22Rv1 (cell line): ENCODE data around the gene SPAG17.

ENCODE experiments used
- H3K27ac ChIP-seq: fragments of 450-650 bp; 2 replicates; pipeline ENCODE4 v1.5.1; 2017
- CTCF ChIP-seq: fragments of 450-650 bp; IDR thresholded peaks from 2 replicates; pipeline ENCODE4 v1.5.1; 2017; ENCODE audit warnings: mild to moderate bottlenecking
- ZFX ChIP-seq: fragments of 450-650 bp; IDR thresholded peaks from 2 replicates; pipeline ENCODE4 v1.6.1; 2017; ENCODE audit warnings: antibody characterized with exemption, borderline replicate concordance

SPAG17 gene

GRCh38 chr1:118185084-118185832 lies at the start of gene SPAG17:
SPAG17 (minus strand) TSS chr1:118185228; CDS start chr1:118185157, 71 bp downstream.
- peak within 1 kb of the TSS; percentile 33 for H3K27ac ChIP-seq
- no peak for TF ChIP-seq ZFX
- TF ChIP-seq CTCF: peak; percentile 39; the same call in 1 of the 2 replicates

GRCh38 chr1:118225471-118225870 lies 40.4 kb upstream of the SPAG17 start:
- TF ChIP-seq ZFX (no peak), CTCF (no peak)
- H3K27ac ChIP-seq: no peak overlapping the region

GRCh38 chr1:118223426-118223825 lies 38.4 kb upstream of the SPAG17 start:
- TF ChIP-seq CTCF: peak; percentile 28
- TF ChIP-seq ZFX: no peak
- no peak overlapping the region for H3K27ac ChIP-seq

GRCh38 chr1:118219438-118219837 lies 34.4 kb upstream of the SPAG17 start:
- TF ChIP-seq CTCF (no peak), ZFX (no peak)
- no peak overlapping the region for H3K27ac ChIP-seq

- no peak for TF ChIP-seq CTCF
- TF ChIP-seq ZFX: no peak
- H3K27ac ChIP-seq: no peak overlapping the region
These were observed 32.3 kb upstream of the SPAG17 start for GRCh38 chr1:118217141-118217838.

- TF ChIP-seq CTCF (no peak), ZFX (no peak)
These were observed 29.8 kb upstream of the SPAG17 start for GRCh38 chr1:118214866-118215265.

GRCh38 chr1:118210723-118211110 lies 25.7 kb upstream of the SPAG17 start:
- H3K27ac ChIP-seq: no peak overlapping the region
- no peak for TF ChIP-seq CTCF
- TF ChIP-seq ZFX: no peak

More at GRCh38 chr1:118214866-118215265, 29.8 kb upstream of the SPAG17 start:
- H3K27ac ChIP-seq: no peak overlapping the region
